GM20431 (cell line): ENCODE measurements around the gene NOP16.

Experiments
- in situ Hi-C: fragments of 300-500 bp; cut with MseI, MboI; formaldehyde crosslinking; loops from one replicate; pipeline ENCODE4 v1.15.0; 2020; ENCODE audit warnings: low sequenced_read_pairs; ENCODE audit not compliant: unreplicated experiment

The NOP16 gene

DNA sequence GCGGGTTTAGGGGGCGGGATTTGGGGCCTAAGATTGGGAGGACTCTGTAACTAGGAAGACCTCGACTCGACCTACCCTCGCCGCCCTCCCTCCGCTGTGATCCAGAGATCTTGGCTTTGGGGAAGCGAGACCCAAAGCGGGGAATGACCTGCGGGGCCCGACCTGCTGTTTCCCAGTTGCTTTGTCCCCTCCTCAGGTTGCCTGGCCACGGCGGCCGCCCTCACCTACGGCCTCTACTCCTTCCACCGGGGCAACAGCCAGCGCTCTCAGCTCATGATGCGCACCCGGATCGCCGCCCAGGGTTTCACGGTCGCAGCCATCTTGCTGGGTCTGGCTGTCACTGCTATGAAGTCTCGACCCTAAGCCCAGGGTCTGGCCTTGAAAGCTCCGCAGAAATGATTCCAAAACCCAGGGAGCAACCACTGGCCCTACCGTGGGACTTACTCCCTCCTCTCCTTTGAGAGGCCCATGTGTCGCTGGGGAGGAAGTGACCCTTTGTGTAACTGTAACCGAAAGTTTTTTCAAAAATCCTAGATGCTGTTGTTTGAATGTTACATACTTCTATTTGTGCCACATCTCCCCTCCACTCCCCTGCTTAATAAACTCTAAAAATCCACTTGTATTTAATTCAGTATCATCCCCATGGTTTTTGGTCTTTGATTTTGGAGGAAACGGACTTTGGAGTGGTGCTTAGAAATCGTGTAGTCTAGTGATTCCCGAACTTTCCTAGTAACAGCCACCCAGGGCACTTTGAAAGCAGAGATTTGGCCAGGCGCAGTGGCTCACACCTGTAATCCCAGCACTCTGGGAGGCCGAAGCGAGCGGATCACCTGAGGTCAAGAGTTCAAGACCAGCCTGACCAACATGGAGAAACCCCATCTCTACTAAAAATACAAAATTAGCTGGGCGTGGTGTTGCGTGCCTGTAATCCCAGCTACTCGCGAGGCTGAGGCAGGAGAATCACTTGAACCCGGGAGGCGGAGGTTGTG, 1.0 kb upstream of the NOP16 start:
- in situ Hi-C loops = no loop called here

DNA sequence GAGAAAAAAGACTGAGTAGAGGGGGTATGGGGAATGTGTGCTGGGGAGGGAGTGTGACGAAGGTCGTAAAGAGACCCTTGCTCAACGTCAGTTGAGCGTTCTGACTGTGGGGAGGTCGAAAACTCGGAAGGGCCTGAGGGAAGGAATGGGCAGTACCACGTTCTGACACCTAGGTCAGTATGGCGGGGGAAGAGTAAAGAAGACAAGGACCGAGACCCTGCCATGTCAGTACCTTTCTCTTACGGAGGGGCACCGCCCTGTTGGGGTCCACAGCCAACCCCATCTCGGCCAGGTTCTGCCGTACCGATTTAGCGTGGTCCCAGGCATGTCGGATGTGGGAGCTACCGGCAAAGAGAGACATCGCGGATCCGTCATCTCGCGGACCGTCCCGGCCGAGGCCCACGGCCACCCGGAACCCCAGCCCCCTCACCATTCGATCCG, 375 bp downstream of the NOP16 start:
- in situ Hi-C loops = no loop called here

DNA sequence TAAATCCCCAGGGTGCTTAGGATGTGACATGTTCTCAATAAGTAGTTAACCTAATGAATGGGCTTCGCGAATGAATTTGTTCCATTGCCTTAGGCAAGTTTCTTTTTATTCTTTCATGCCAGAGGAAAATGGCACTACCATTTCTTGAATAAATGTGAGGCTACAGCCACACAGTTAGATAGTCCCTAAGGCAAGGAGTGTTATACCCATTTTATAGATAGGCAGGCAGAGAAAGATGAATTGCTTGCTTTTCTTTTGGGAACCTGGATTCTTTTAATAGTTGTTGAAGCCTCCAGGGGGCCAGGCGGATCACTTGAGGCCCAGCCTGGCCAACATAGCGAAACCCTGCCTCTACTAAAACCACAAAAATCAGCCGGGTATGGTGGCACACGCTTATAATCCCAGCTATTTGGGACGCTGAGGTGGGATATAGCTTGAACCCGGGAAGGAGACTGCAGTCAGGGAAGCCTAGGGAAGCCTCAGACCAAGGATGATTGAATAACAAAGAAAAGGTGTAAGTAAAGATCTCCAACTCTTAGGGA, 943 bp downstream of the NOP16 start:
- in situ Hi-C loops = no loop called here

DNA sequence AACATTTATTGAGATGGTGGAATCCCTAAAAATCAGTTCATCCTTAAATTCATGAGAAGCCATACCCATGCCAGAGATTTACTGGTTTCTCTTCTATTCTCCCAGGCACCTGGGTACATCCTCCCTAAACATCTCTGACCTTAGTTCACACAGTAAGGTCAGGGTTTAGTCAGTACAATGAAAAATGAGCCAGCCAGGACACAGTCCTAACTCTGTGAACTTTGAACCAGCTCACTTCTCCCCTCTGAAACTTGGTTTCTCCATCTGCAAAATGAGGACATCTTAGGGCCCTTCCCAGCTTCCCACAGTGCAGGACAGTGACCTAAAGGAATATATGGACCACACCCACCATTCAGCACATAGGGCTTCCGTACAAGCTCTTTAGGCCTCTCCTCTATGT, 1.9 kb downstream of the NOP16 start:
- in situ Hi-C loops = no loop called here

DNA sequence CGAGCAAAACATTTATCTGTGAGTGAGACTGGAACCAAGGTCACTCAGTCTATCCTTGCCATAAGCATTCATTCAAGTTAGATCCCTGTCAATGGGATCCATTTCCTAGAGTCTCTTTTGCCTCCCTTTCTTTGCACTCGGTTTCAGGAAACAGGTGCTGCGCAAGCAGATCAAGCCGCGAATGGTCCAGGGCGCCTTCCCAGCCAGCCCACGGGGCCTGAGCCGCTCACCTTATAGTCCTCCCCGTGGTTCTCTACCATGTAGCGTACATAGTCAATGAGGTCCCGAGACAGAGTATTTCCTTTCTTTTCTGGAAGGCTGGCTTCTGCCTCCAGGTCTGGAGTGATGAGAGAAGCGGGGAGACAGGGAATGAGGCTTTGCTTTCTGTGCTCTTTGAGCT, 3.4 kb downstream of the NOP16 start:
- in situ Hi-C loops = no loop called here

DNA sequence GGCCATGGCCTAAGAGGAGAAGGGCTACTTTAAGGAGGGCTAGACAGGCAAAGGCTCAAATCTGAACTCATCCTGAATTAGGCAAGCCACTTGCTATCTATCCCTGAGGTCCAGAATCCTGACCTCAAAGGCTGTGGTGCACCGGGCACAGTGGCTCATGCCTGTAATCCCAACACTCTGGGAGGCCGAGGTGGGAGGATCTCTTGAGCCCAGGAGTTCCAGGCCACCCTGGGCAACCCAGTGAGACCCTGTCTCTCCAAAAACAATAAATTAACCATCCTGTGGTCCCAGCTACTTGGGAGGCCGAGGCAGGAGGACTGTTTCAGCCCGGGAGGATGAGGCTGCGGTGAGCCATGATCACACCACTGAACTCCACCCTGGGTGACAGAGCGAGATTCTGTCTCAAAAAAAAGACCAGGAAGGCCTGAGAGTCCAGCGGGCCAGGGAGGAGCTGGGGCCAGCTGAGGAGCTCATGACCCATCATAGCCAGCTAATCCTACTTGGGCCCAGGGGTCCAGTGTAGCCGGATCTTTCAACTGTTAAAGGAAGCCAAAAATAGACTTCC, 4.0 kb downstream of the NOP16 start:
- in situ Hi-C loops = no loop called here

DNA sequence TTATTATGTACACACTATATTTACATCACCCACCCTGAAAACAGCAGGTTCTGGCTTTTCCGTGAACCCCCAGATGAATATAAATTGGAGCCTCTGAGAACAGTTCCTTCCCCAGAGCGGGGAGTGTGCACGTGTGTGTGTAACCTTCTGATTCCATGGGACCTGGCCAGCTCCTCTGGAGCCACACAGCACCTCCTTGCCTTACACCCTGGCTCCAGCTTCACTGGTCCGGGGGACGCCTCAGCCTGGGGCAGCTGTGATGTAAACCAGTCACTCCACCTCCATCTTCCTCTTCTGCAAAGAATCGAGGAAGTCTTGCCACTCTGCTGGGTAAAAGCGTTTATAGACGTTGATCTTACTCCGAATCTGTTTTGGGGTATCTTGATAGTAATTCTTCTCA, 4.4 kb downstream of the NOP16 start:
- in situ Hi-C loops = no loop called here

DNA sequence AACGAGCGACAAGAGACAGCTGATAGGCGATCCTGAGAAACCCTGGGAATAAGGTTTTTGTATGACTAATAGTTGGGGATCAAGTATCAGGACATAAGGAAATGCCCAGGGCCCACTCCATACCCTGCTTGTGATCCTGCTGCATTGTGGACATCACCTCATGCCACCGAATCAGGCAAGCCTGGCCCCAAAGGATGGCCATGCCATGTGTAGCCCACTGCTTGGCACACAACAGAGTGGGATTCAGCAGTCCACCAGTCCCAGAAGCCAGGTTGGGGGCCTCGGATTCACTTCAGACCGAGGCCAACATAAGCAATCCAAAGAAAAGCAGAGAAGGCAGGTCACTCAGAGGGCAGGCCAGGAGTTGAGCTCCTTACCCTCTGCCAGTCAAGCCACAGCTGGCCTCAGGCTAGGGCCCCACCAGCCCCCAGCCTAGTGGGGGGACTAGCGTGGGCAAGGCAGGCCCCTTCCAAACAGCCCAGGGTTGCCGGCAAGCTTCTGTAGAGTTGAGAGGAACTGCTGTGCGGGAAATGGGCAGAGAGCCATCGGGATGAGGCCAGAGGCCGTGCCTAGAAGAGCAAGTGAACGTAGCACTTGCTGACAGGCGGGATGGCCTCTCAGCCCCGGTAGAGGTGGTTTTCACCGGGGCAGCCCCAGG, 5.0 kb downstream of the NOP16 start:
- in situ Hi-C loops = no loop called here

DNA sequence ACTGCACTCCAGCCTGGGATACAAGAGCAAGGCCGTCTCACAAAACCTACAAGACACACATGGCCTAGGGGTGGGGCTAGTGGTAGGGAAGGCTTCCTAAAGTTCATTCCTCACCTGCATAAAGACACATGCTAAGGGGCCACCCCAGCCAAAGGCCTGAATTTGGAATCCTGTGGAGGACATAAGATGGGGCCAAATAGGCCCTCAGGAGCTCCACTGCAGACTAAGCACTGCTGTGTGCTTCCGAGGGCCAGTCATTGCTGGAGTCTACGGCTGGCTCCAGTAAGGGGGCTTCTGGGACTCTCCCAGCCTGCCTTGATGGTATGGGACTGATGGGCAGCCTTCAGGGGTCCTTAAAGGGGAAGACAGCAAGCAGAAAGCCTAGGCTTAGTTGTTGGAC, 5.7 kb downstream of the NOP16 start:
- in situ Hi-C loops = no loop called here

DNA sequence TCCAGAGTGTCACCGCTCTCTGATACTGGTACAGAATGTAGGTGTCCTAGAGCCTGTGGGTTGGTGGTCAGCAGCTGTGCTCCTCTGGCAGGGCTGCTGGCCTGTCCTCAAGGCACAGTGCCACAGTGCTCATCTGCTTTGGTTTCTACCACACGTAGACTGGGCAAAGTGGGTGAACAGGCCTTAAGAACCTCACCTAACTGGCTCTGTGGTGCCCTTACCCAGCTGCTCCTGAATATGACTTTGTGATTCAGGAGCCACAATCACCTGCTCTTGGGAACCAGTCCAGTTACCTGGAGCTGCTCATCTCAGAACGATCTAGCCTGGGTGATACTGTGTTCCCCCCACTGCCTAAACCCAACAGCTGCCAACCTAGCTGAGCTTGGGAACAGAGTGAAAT, 6.4 kb downstream of the NOP16 start:
- in situ Hi-C loops = no loop called here

DNA sequence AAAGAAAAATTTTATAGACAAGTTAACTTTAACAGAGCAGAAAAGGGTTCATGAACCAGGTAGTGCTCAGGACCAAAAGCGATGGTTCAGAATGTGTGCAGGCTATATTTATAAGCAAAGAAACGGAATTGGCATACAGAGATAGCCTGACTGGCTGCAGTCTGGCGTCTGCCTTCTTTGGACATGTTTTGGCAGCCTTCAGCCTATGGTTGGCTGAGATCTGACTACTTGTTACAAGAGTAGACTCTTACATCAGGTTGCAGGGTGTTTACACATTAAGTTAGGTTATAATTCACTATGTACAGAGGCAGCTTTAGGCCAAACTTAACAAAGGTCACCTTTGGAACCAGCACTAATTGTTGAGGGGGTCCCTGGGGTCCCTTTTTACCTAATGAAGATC, 7.0 kb downstream of the NOP16 start:
- in situ Hi-C loops = no loop called here

DNA sequence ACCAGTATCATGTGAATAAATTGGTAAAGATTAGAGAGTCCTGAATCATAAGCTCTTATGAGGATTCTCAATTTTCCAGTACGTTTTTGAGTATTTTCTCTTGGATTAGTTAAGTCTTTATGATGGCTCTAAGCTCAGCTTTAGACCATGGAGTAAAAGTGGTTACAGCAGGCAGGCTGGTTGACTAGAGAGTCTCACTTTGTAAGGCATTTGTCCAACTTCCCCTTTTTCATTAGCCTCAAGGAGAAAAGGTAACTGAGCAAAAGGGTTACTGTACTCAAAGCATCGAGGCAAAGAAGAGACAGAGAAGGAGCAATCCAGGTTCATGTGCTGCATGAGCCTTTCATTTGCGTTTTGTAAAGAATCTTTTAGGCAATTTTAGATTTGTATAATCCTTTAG, 8.5 kb downstream of the NOP16 start:
- in situ Hi-C loops = no loop called here

DNA sequence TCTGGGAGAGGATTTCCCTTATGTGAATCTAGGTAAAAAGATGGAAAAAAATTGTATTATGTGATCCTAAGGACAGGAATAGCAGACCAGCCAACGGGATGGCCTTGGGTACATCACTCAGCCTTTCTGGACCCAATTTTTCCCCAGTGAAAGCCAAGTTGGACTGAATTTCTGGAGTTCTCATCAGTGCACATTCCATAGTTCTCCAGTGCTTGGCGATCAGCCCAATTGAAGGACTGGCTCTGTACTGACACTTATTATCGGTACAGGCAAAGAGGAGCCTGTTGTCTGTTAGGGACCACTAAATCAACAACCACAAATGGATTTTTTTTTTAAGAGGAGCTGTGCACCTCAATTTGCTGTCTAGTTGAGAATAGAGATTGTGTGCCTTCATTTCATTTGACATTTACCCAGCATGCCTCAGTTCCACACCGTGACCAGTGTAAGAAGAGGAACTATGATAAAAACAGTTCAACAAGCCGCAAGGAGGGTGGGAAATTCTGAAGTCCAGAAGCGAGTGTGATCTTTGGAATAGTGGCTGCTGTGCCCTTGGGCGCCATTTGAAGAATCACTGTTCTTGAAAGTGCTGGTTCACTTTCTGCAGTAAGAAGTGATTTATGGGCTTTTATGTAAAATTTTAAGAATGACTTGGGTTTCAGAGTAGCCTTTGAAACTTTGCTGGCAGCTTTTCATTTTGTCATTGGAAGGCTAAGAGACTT, 15.1 kb downstream of the NOP16 start:
- in situ Hi-C loops = no loop called here

DNA sequence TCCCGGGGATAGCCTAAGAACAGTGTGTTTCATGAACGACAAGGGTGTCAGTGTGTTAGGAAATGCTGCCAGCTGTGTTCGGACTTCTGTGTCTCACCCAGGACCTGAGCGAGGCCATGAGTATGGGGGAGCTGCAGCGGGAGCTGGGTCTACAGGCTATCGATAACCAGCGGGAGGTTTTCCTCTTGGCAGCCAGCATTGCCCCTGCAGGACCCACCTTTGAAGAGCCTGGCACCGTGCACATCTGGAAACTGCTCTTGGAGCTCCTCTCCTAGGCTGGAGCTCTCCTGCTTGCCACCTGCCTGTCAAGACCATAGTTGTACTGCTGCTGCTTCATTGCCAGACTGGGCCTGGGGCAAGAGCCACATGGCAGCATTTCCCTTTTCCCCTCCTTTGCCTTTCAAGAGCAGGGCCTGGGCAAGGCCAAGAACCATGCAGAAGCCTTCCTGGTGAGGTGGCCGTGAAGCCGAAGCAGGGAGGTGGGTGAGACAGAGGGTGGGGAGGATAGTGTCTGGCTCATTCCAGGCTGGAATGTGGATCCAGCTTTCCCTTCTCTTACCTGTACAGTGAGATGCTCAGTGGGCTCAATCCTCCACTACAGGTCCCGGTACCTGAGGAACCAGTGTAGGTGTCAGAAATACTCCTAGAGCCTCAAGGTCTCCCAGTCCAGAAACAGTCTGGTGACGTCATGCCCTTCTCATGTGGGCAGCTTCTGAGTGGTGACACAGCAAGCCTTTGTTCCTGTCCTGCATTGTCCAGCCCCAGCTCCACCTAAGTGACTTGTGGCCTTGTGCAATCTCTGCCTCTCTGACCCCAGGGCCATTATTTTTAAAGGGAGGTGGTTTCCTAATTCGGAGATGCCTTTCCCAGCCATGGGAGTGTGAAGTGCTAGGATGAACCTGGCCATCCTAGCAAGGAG, 16.5 kb downstream of the NOP16 start:
- in situ Hi-C loops = no loop called here

DNA sequence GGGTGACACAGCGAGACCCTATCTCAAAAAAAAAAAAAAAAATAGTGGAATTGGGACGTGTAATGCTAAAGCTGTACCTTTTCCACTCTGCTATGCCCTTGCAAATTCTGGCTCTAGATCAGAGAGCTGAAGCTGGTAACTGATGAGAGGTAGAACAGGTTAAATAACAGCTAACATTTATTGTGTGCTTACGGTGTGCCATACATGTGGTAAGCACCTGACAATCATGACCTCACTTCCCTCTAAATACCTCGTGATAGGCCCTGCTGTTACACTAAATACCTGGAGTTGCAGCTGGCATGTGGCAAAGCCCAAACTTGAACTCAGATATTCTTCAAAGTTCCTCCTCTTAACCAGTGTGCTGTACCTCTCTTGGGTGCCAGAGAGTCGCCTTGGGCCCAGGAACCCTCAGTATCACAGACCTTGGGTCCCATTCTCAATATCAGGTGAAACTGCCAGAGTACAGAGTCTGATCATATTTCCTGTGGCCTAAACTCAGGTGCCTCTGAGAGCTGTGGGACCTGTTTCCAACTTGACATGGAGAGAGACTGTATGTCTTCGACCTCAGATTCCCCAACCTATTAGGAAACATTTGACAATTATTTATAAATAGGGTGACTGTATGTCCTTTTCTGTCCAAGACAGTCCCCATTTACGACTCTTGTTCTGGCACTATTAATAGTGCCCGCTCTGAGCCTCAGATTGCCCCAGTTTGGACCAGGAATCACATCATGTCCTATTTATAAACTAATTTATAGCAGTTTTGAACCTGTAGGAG, 18.3 kb downstream of the NOP16 start:
- in situ Hi-C loops = no loop called here

DNA sequence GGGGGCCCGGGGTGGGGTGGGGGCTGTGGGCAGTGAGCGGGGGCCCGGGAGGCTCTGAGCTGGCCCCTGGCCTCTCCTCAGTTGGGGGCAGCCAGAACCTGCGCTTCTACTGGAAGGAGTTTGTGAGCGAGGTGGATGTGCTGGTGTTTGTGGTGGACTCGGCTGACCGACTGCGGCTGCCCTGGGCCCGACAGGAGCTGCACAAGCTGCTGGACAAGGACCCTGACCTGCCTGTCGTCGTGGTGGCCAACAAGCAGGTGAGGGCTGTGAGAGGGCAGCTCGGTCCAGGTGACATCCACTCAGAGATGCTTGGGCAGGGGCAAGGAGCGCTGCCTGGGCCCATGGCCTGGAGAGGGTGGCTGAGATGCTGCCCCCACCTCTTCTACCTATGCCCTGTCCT, 19.7 kb downstream of the NOP16 start:
- in situ Hi-C loops = no loop called here

DNA sequence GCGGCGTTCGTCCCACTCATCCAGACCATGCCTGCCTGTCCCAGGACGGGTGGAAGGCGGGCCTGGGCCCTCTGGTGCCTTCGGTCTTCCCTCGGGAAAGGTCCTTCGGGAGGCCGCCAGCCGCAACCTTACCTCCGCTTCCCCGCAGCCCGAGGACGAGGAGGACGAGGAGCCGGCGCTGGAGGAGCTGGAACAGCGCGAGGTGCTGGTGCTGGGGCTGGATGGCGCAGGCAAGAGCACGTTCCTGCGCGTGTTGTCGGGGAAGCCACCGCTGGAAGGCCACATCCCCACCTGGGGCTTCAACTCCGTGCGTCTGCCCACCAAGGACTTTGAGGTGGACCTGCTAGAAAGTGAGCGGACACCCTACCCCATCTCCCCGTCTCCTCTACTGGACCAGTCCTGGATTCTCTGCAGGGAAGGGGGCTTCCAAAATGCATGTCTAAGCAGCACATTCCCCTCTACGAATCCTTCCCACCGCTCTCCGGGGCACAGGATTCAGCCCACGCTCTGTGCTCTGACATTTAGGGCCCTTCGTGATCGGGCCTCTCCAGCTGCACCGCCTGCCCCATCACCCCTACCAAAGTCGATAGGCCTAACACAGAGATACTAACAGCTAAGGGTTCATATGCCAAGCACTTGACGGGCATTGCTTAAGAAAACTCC, 22.0 kb downstream of the NOP16 start:
- in situ Hi-C loops = no loop called here
